GM23338 (cell line): Measurements from ENCODE around the gene FAM217A. TPM values are rescaled to one million over a fixed set of nuclear protein-coding genes. Genes with fewer than 3 reads are reported as not detected.

Source experiments
- ATAC-seq: fragments of 200-7000 bp; cut with Tn5 transposase; 3 replicates; pipeline ENCODE4 v1.9.1; 2020
- DNase-seq: peaks from one replicate; pipeline ENCODE4 v3.0.0-alpha.2; 2015; ENCODE audit warnings: low spot score
- H2AFZ ChIP-seq: fragments of 200-600 bp; sonication (generic); 2 replicates; pipeline ENCODE4 v1.8.0; 2016; ENCODE audit warnings: antibody characterized with exemption, mild to moderate bottlenecking, moderate library complexity
- H3F3A ChIP-seq: fragments of 200-600 bp; sonication (generic); replicated peaks from 2 replicates; pipeline ENCODE4 v1.8.0; 2017; ENCODE audit warnings: antibody characterized with exemption, mixed run types, low read depth
- H3K27ac ChIP-seq: fragments of 200-600 bp; sonication (generic); 2 replicates; pipeline ENCODE4 v1.6.1; 2016; ENCODE audit warnings: low read depth
- H3K27me3 ChIP-seq: fragments of 200-600 bp; sonication (generic); 2 replicates; pipeline ENCODE4 v1.8.0; 2016; ENCODE audit warnings: mild to moderate bottlenecking, mixed run types, moderate library complexity; ENCODE audit not compliant: insufficient read depth
- H3K36me3 ChIP-seq: fragments of 200-600 bp; sonication (generic); 2 replicates; pipeline ENCODE4 v1.8.0; 2016; ENCODE audit warnings: mild to moderate bottlenecking; ENCODE audit not compliant: insufficient read depth
- H3K4me1 ChIP-seq: fragments of 200-600 bp; sonication (generic); 2 replicates; pipeline ENCODE4 v1.8.0; 2016; ENCODE audit warnings: mild to moderate bottlenecking, moderate library complexity; ENCODE audit not compliant: insufficient read depth
- H3K4me2 ChIP-seq: fragments of 200-600 bp; sonication (generic); 2 replicates; pipeline ENCODE4 v1.7.1; 2017; ENCODE audit warnings: mixed run types
- H3K4me3 ChIP-seq: fragments of 200-600 bp; sonication (generic); 2 replicates; pipeline ENCODE4 v1.6.1; 2016; ENCODE audit warnings: mixed run types
- H3K79me2 ChIP-seq: fragments of 200-600 bp; sonication (generic); replicated peaks from 2 replicates; pipeline ENCODE4 v1.8.0; 2017; ENCODE audit warnings: mild to moderate bottlenecking; ENCODE audit not compliant: insufficient read depth
- H3K9me2 ChIP-seq: fragments of 200-600 bp; sonication (generic); 2 replicates; pipeline ENCODE4 v1.8.0; 2017; ENCODE audit not compliant: insufficient read depth
- H4K20me1 ChIP-seq: fragments of 200-600 bp; sonication (generic); replicated peaks from 2 replicates; pipeline ENCODE4 v1.8.0; 2017; ENCODE audit warnings: mild to moderate bottlenecking; ENCODE audit not compliant: insufficient read depth
- H3K27ac Mint-ChIP-seq: 2 replicates; pipeline ENCODE4 v1.8.0; 2020; ENCODE audit warnings: inconsistent platforms, mild to moderate bottlenecking, moderate library complexity, mixed read lengths
- H3K27me3 Mint-ChIP-seq: 3 replicates; pipeline ENCODE4 v1.8.0; 2022; ENCODE audit warnings: low read depth, mild to moderate bottlenecking, moderate library complexity, mixed read lengths, inconsistent platforms; ENCODE audit not compliant: insufficient read depth, poor library complexity
- H3K36me3 Mint-ChIP-seq: 3 replicates; pipeline ENCODE4 v1.8.0; 2021; ENCODE audit warnings: low read depth, mild to moderate bottlenecking, inconsistent platforms, moderate library complexity, mixed read lengths
- H3K4me1 Mint-ChIP-seq: 3 replicates; pipeline ENCODE4 v1.8.0; 2020; ENCODE audit warnings: mild to moderate bottlenecking, inconsistent platforms, mixed read lengths
- H3K4me3 Mint-ChIP-seq: 3 replicates; pipeline ENCODE4 v1.8.0; 2021; ENCODE audit warnings: moderate library complexity, mild to moderate bottlenecking, inconsistent platforms, mixed read lengths
- H3K9me3 Mint-ChIP-seq: 3 replicates; pipeline ENCODE4 v1.8.0; 2020; ENCODE audit warnings: moderate library complexity, mild to moderate bottlenecking, inconsistent platforms, mixed read lengths
- CREB1 ChIP-seq: fragments of 250-450 bp; sonication (Bioruptor Pico); IDR thresholded peaks from 2 replicates; pipeline ENCODE4 v1.5.0; 2020; ENCODE audit warnings: low read depth, mild to moderate bottlenecking, moderate library complexity
- ETS1 ChIP-seq: IDR thresholded peaks from 2 replicates; pipeline ENCODE4 v1.6.1; 2016; ENCODE audit warnings: antibody characterized with exemption
- EZH2 ChIP-seq: fragments of 200-600 bp; sonication (generic); IDR thresholded peaks from one replicate; pipeline ENCODE4 v1.8.0; 2017; ENCODE audit warnings: antibody characterized with exemption, mild to moderate bottlenecking, low read depth; ENCODE audit not compliant: unreplicated experiment
- JUNB ChIP-seq: IDR thresholded peaks from one replicate; pipeline ENCODE4 v1.6.1; 2016; ENCODE audit warnings: antibody characterized with exemption; ENCODE audit not compliant: unreplicated experiment
- NANOG ChIP-seq: IDR thresholded peaks from 2 replicates; pipeline ENCODE4 v1.6.1; 2016; ENCODE audit warnings: antibody characterized with exemption, borderline replicate concordance
- POLR2AphosphoS5 ChIP-seq: IDR thresholded peaks from 2 replicates; pipeline ENCODE4 v1.6.1; 2016; ENCODE audit warnings: antibody characterized with exemption, low read depth
- STAT1 ChIP-seq: IDR thresholded peaks from one replicate; pipeline ENCODE4 v1.6.1; 2016; ENCODE audit warnings: antibody characterized with exemption; ENCODE audit not compliant: unreplicated experiment
- ZNF114 ChIP-seq: fragments of 250-450 bp; sonication (Bioruptor Pico); IDR thresholded peaks from 2 replicates; pipeline ENCODE4 v1.5.0; 2020; ENCODE audit warnings: mild to moderate bottlenecking, moderate library complexity
- ZNF331 ChIP-seq: fragments of 250-450 bp; sonication (Bioruptor Pico); IDR thresholded peaks from 2 replicates; pipeline ENCODE4 v1.5.0; 2020; ENCODE audit warnings: low read depth, mild to moderate bottlenecking, moderate library complexity
- ZNF462 ChIP-seq: fragments of 250-450 bp; sonication (Bioruptor Pico); IDR thresholded peaks from 2 replicates; pipeline ENCODE4 v1.5.0; 2020; ENCODE audit warnings: mild to moderate bottlenecking, moderate library complexity
- polyA plus RNA-seq: library from polyadenylated mRNA; unstranded; fragments of >200 nt; fragmentation: Nextera tagmentation; extraction: Ambion mirVana; gene quantifications from 2 replicates; pipeline ENCODE4 v1.2.1, GENCODE V29; 2016
- total RNA-seq: library from RNA; depleted of rRNA; stranded (reverse); fragments of >200 nt; shearing (Covaris generic); gene quantifications from 2 replicates; pipeline ENCODE4 v1.2.3, GENCODE V29; 2014
- TF ChIP-seq, protein P1 (sequence below), 2 experiments: fragments of 200-600 bp in 1 of 2; sonication (generic) in 1 of 2; conservative IDR thresholded peaks; 2 replicates each; pipeline versions ENCODE4 v1.5.1 to v1.6.1; 2016 to 2017; ENCODE audit warnings: antibody characterized with exemption in 2 of 2, low read depth in 2 of 2, mild to moderate bottlenecking in 2 of 2, moderate library complexity in 1 of 2

Gene FAM217A
- total and polyA plus RNA-seq, 2 experiments from 2014 or later: not detected

GRCh38 chr6:4032475-4032874 is 46.5 kb downstream of the FAM217A start:
- Histone ChIP-seq H3K4me3 (no peak overlapping the region), H3K79me2 (peaks cover 100% of the 10 kb centered on the region), H3K9me2 (no peaks in the 10 kb centered on the region), H3K27me3 (no peaks in the 10 kb centered on the region), H3K36me3 (peaks cover 20% of the 10 kb centered on the region; the same call in 1 of the 2 replicates), H4K20me1 (peaks cover 45% of the 10 kb centered on the region), H3F3A (no peaks in the 10 kb centered on the region), H2AFZ (no peak overlapping the region), H3K4me1 (no peaks in the 10 kb centered on the region), H3K4me2 (no peak overlapping the region), H3K27ac (no peak overlapping the region)
- no peak overlapping the region; the same call in 1 of the 2 replicates for H3K27ac Mint-ChIP-seq
- no peak overlapping the region for H3K4me3 Mint-ChIP-seq
- ATAC-seq: no peak
- H3K4me1 Mint-ChIP-seq: no peaks in the 10 kb centered on the region
- no peaks in the 10 kb centered on the region for H3K9me3 Mint-ChIP-seq
- H3K27me3 Mint-ChIP-seq: no peaks in the 10 kb centered on the region
- no peak for DNase-seq
- TF ChIP-seq ZNF114: no peak
- H3K36me3 Mint-ChIP-seq: peaks cover 54% of the 10 kb centered on the region

DNA sequence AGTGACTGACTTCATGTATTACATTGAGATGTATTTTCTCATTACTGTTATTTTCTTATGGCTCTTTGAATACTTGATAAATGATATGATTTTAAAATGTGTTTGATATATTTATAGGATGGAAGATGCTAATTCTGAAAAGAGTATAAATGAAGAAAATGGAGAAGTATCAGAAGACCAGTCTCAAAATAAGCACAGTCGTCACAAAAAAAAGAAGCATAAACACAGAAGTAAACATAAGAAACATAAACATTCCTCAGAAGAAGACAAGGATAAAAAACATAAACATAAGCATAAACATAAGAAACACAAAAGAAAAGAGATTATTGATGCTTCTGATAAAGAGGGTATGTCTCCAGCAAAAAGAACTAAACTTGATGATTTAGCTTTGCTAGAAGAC is 47.5 kb downstream of the FAM217A start:
- no peak overlapping the region; the same call in 1 of the 2 replicates for H3K27ac ChIP-seq
- Mint-ChIP-seq H3K36me3 (peaks cover 46% of the 10 kb centered on the region), H3K9me3 (no peaks in the 10 kb centered on the region), H3K4me1 (peaks cover 5% of the 10 kb centered on the region; the same call in 1 of the 3 replicates), H3K4me3 (no peak overlapping the region), H3K27me3 (no peaks in the 10 kb centered on the region), H3K27ac (no peak overlapping the region)
- ATAC-seq: no peak
- no peak overlapping the region for H3K4me3 ChIP-seq
- H3F3A ChIP-seq: no peaks in the 10 kb centered on the region
- H4K20me1 ChIP-seq: peaks cover 46% of the 10 kb centered on the region
- peaks cover 11% of the 10 kb centered on the region; the same call in 1 of the 2 replicates for H3K36me3 ChIP-seq
- no peaks in the 10 kb centered on the region for H3K27me3 ChIP-seq
- DNase-seq: no peak
- 0 out of 2 replicates have a peak, but pooled peaks cover 3% of the 10 kb centered on the region for H3K4me1 ChIP-seq
- H3K4me2 ChIP-seq: no peak overlapping the region
- TF ChIP-seq CREB1 (CRISPR knock-in tag) (no peak), STAT1 (no peak), ZNF331 (CRISPR knock-in tag) (no peak), ZNF114 (no peak), ETS1 (no peak), ZNF462 (CRISPR knock-in tag) (no peak), EZH2 (no peak), JUNB (no peak), NANOG (no peak), POLR2AphosphoS5 (no peak)
- TF ChIP-seq, protein P1, sequence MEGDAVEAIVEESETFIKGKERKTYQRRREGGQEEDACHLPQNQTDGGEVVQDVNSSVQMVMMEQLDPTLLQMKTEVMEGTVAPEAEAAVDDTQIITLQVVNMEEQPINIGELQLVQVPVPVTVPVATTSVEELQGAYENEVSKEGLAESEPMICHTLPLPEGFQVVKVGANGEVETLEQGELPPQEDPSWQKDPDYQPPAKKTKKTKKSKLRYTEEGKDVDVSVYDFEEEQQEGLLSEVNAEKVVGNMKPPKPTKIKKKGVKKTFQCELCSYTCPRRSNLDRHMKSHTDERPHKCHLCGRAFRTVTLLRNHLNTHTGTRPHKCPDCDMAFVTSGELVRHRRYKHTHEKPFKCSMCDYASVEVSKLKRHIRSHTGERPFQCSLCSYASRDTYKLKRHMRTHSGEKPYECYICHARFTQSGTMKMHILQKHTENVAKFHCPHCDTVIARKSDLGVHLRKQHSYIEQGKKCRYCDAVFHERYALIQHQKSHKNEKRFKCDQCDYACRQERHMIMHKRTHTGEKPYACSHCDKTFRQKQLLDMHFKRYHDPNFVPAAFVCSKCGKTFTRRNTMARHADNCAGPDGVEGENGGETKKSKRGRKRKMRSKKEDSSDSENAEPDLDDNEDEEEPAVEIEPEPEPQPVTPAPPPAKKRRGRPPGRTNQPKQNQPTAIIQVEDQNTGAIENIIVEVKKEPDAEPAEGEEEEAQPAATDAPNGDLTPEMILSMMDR (conservative IDR thresholded peaks at IDR 0.05; ENCODE audit: low read depth in 2 of 2): no peak
- H2AFZ ChIP-seq: no peak overlapping the region
- no peaks in the 10 kb centered on the region for H3K9me2 ChIP-seq
- H3K79me2 ChIP-seq: peaks cover 100% of the 10 kb centered on the region
